IPS DF 6.9 (cell line): ENCODE data around the gene PAX8.
"Not testable (repeated sequence)": the region's sequence is repeated elsewhere in the genome, so short reads cannot be mapped to it uniquely, and the experiment has no call there.

ENCODE experiments used
- DNase-seq: peaks from one replicate; pipeline ENCODE4 v3.0.0-alpha.2; 2013; ENCODE audit warnings: low read depth, low spot score
- H3K27ac ChIP-seq: one replicate; pipeline ENCODE4 v1.5.1; 2013; ENCODE audit warnings: low read length, control low read depth
- H3K27me3 ChIP-seq: 2 replicates; pipeline ENCODE4 v1.6.1; 2013; ENCODE audit warnings: mild to moderate bottlenecking, low read length; ENCODE audit not compliant: control insufficient read depth, insufficient read depth
- H3K36me3 ChIP-seq: 2 replicates; pipeline ENCODE4 v1.6.1; 2013; ENCODE audit warnings: low read length; ENCODE audit not compliant: control insufficient read depth, insufficient read depth
- H3K4me1 ChIP-seq: 2 replicates; pipeline ENCODE4 v1.6.1; 2013; ENCODE audit warnings: low read length; ENCODE audit not compliant: control insufficient read depth, insufficient read depth
- H3K4me3 ChIP-seq: 2 replicates; pipeline ENCODE4 v1.5.1; 2013; ENCODE audit warnings: mild to moderate bottlenecking, low read length
- H3K9me3 ChIP-seq: 2 replicates; pipeline ENCODE4 v1.6.1; 2013; ENCODE audit warnings: low read length, inconsistent platforms; ENCODE audit not compliant: control insufficient read depth, insufficient read depth
- whole genome bisulfite sequencing: extraction: QIAGEN DNeasy Blood & Tissue Kit; methylation state at CpG from one replicate; pipeline ENCODE4 v1.1.7; 2013; ENCODE audit warnings: mixed read lengths, missing lambda C conversion rate; ENCODE audit not compliant: insufficient read length, insufficient coverage; 5-methylcytosine and 5-hydroxymethylcytosine counted together

Gene PAX8

GRCh38 chr2:113291191-113291590 is 12.5 kb upstream of the PAX8 start:
- H3K27me3 ChIP-seq, result peaks cover 24% of the 10 kb centered on the region
- no peak for DNase-seq
- H3K36me3 ChIP-seq, result no peaks in the 10 kb centered on the region
- no peaks in the 10 kb centered on the region for H3K4me1 ChIP-seq
- H3K27ac ChIP-seq, result no peak overlapping the region
- no CpG with 5 or more reads among the region's 28 CpGs for WGBS
- H3K9me3 ChIP-seq, result no peaks in the 10 kb centered on the region
- H3K4me3 ChIP-seq, result no peak overlapping the region

- not testable (repeated sequence) for H3K36me3 ChIP-seq, DNase-seq, H3K4me1 ChIP-seq, H3K27ac ChIP-seq, H3K9me3 ChIP-seq, H3K4me3 ChIP-seq
- WGBS, result no CpG with 5 or more reads among the region's 5 CpGs
- peaks cover 24% of the 10 kb centered on the region for H3K27me3 ChIP-seq
These were observed 10.0 kb upstream of the PAX8 start for GRCh38 chr2:113288674-113289149.

GRCh38 chr2:113288117-113288673 is 9.5 kb upstream of the PAX8 start:
- H3K27ac ChIP-seq, H3K4me1 ChIP-seq, H3K4me3 ChIP-seq, H3K36me3 ChIP-seq, DNase-seq, H3K9me3 ChIP-seq: not testable (repeated sequence)
- H3K27me3 ChIP-seq, result peaks cover 21% of the 10 kb centered on the region
- WGBS, result no CpG with 5 or more reads among the region's 6 CpGs

DNA sequence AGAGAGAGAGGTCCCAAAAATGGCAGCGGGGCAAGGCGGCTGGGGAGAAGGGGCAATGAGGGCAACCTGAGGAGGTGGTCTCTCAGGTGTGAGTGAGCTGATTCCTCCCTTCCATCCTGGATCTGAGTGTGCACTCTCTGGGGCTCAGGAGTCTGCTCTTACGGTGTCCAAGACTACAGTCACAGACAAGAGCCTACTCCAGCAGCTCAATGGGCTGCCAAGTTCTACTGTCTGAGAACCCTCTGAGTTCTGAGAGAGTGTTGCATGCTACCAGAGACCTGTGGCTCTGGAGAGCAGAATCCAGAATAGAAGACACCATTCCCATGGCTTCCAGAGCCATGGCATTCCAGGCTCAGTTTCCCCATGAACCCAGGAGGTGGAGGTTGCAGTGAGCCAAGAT is 7.1 kb upstream of the PAX8 start:
- no CpG with 5 or more reads among the region's 3 CpGs for WGBS
- Histone ChIP-seq H3K27ac (no peak overlapping the region), H3K4me1 (peaks cover 1% of the 10 kb centered on the region; the same call in 1 of the 2 replicates)

DNA sequence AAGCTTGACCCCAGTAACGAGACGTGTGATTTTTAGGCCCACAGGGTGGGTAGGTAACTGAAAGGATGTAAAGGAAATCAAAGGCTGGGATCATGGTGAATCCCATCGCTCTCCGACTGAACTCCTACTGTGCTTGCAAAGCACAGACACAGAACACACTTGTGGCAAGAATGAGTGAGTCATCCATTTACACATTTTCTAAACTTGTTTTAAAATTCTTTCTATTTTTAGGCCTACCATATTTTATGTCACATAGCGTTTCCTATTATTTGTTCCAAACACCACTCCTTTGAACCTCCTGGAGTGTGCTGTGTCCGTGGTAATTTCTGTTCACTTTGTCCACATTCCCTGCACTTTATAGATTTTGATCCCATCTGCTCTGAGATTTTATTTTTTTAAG is 6.3 kb upstream of the PAX8 start:
- not testable (repeated sequence) for DNase-seq, H3K27ac ChIP-seq, H3K4me3 ChIP-seq, H3K9me3 ChIP-seq, H3K4me1 ChIP-seq, H3K36me3 ChIP-seq
- WGBS, result no CpG with 5 or more reads among the region's 6 CpGs
- peaks cover 10% of the 10 kb centered on the region for H3K27me3 ChIP-seq

More for the DNA sequence above, 7.1 kb upstream of the PAX8 start:
- no peaks in the 10 kb centered on the region for H3K36me3 ChIP-seq
- no peak for DNase-seq
- H3K4me3 ChIP-seq, result no peak overlapping the region
- H3K27me3 ChIP-seq, result peaks cover 10% of the 10 kb centered on the region
- H3K9me3 ChIP-seq, result no peaks in the 10 kb centered on the region

DNA sequence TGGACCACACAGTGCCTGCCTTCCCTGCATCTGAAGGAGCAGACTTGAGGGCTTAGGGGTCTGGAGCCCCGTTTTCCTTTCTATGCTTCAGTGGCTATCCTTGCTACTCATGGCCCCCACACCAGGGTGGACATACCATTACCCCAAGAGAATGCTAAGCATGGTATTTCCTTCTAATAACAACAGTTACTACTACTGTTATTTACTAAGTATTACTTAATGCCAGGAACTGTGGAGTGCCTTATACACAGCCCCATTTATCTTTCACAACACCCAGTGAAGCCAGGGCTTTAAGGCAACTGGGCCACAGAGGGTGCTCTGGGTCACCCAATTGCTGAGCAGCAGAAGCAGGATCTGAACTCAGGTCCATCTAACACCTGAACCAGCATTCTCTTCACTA is 5.8 kb upstream of the PAX8 start:
- Histone ChIP-seq H3K27me3 (peaks cover 14% of the 10 kb centered on the region; the same call in 1 of the 2 replicates), H3K27ac (no peak overlapping the region), H3K9me3 (no peaks in the 10 kb centered on the region), H3K36me3 (no peaks in the 10 kb centered on the region), H3K4me3 (no peak overlapping the region), H3K4me1 (peaks cover 1% of the 10 kb centered on the region; the same call in 1 of the 2 replicates)
- whole genome bisulfite sequencing, result no CpG with 5 or more reads among the region's 1 CpG
- no peak for DNase-seq

DNA sequence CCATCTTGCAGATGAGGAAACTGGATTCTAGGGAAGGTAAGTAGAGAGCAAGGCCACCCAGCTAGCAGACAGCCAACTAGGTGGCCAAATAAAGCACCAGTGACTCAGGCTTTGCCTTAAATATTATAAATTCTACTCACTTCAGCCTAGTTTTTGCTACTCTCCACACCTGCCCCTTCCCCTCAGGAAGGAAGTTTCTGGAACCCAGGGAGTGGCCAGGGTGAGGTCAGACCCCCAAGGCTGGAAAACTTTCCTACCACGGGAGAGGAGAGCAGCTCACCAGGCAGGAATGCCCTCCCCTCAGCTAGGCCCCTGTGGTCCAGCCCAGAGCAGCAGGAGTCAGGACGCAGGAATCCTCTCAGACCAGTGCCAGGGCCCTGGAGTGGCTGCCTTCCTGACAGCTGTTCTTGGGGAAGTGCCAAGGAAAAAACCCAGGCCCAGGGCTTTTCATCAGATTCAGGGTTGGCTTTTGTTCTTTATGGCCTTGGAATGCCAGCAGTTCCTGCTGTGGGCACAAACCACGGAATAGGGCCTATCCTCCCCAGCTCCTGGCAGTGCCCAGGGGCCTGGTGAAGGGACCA is 5.1 kb upstream of the PAX8 start:
- DNase-seq, result no peak
- Histone ChIP-seq H3K9me3 (no peaks in the 10 kb centered on the region), H3K4me1 (peaks cover 1% of the 10 kb centered on the region; the same call in 1 of the 2 replicates), H3K27ac (no peak overlapping the region), H3K4me3 (no peak overlapping the region), H3K27me3 (peaks cover 20% of the 10 kb centered on the region; the same call in 1 of the 2 replicates), H3K36me3 (no peaks in the 10 kb centered on the region)
- no CpG with 5 or more reads among the region's 3 CpGs for WGBS

- no peak for DNase-seq
- peaks cover 1% of the 10 kb centered on the region; the same call in 1 of the 2 replicates for H3K4me1 ChIP-seq
- H3K27ac ChIP-seq, result no peak overlapping the region
- H3K4me3 ChIP-seq, result no peak overlapping the region
- H3K36me3 ChIP-seq, result no peaks in the 10 kb centered on the region
- WGBS, result no CpG with 5 or more reads among the region's 12 CpGs
- H3K27me3 ChIP-seq, result peaks cover 28% of the 10 kb centered on the region
- no peaks in the 10 kb centered on the region for H3K9me3 ChIP-seq
These were observed 4.2 kb upstream of the PAX8 start for GRCh38 chr2:113282747-113283533.

GRCh38 chr2:113281910-113282746 is 3.4 kb upstream of the PAX8 start:
- WGBS, result no CpG with 5 or more reads among the region's 12 CpGs
- Histone ChIP-seq H3K36me3 (no peaks in the 10 kb centered on the region), H3K9me3 (no peaks in the 10 kb centered on the region), H3K4me1 (peaks cover 1% of the 10 kb centered on the region; the same call in 1 of the 2 replicates), H3K27me3 (peaks cover 36% of the 10 kb centered on the region), H3K27ac (no peak overlapping the region), H3K4me3 (no peak overlapping the region)
- DNase-seq, result no peak
